Loucy (cell line): ENCODE data around the gene RUFY3.
A peak's percentile ranks its signal among the peaks of the same experiment; 100 is the strongest.
"Not testable (repeated sequence)": the region's sequence is repeated elsewhere in the genome, so short reads cannot be mapped to it uniquely, and the experiment has no call there.

Source experiments
- H2AFZ ChIP-seq: fragments of 200-600 bp; sonication (generic); 2 replicates; pipeline ENCODE4 v1.6.0; 2016; ENCODE audit warnings: antibody characterized with exemption, mild to moderate bottlenecking, low read length, moderate library complexity
- H3F3A ChIP-seq: fragments of 200-600 bp; 2 replicates; pipeline ENCODE4 v1.6.0; 2016; ENCODE audit warnings: antibody characterized with exemption, low read depth, mild to moderate bottlenecking
- H3K27me3 ChIP-seq: fragments of 200-600 bp; sonication (generic); 2 replicates; pipeline ENCODE4 v1.6.1; 2014; ENCODE audit warnings: low read length, mild to moderate bottlenecking; ENCODE audit not compliant: insufficient read depth, poor library complexity, severe bottlenecking
- H3K36me3 ChIP-seq: fragments of 200-600 bp; sonication (generic); 2 replicates; pipeline ENCODE4 v1.6.1; 2016; ENCODE audit warnings: low read length; ENCODE audit not compliant: insufficient read depth
- H3K4me1 ChIP-seq: fragments of 200-600 bp; sonication (generic); 2 replicates; pipeline ENCODE4 v1.5.1; 2014; ENCODE audit warnings: low read length, mild to moderate bottlenecking; ENCODE audit not compliant: insufficient read depth, poor library complexity, severe bottlenecking
- H3K4me2 ChIP-seq: fragments of 200-600 bp; sonication (generic); 2 replicates; pipeline ENCODE4 v1.6.0; 2014; ENCODE audit warnings: antibody characterized with exemption, low read length, low read depth, mild to moderate bottlenecking; ENCODE audit not compliant: poor library complexity, severe bottlenecking
- H3K4me3 ChIP-seq: fragments of 200-600 bp; sonication (generic); 2 replicates; pipeline ENCODE4 v1.5.1; 2014; ENCODE audit warnings: low read length, mild to moderate bottlenecking, mixed read lengths; ENCODE audit not compliant: poor library complexity, severe bottlenecking
- H3K79me2 ChIP-seq: fragments of 200-600 bp; sonication (generic); 2 replicates; pipeline ENCODE4 v1.6.1; 2014; ENCODE audit warnings: low read length; ENCODE audit not compliant: insufficient read depth
- H3K9ac ChIP-seq: fragments of 200-600 bp; sonication (generic); 2 replicates; pipeline ENCODE4 v1.6.0; 2014; ENCODE audit warnings: mild to moderate bottlenecking, low read depth, low read length, moderate library complexity; ENCODE audit not compliant: poor library complexity, severe bottlenecking
- H3K9me2 ChIP-seq: fragments of 200-600 bp; sonication (generic); replicated peaks from 2 replicates; pipeline ENCODE4 v1.6.1; 2016; ENCODE audit warnings: low read depth, low read length, mixed read lengths
- H3K9me3 ChIP-seq: fragments of 200-600 bp; sonication (generic); 2 replicates; pipeline ENCODE4 v1.6.1; 2014; ENCODE audit warnings: mild to moderate bottlenecking, antibody characterized with exemption, low read length, low read depth; ENCODE audit not compliant: insufficient read depth
- H4K20me1 ChIP-seq: fragments of 200-600 bp; sonication (generic); 2 replicates; pipeline ENCODE4 v1.6.0; 2014; ENCODE audit warnings: antibody characterized with exemption, low read length, mild to moderate bottlenecking; ENCODE audit not compliant: insufficient read depth, poor library complexity, severe bottlenecking
- CTCF ChIP-seq: fragments of 200-600 bp; sonication (generic); conservative IDR thresholded peaks from 2 replicates; pipeline ENCODE4 v1.5.1; 2014; ENCODE audit warnings: mild to moderate bottlenecking, antibody characterized with exemption, low read length
- EZH2phosphoT487 ChIP-seq: fragments of 200-600 bp; IDR thresholded peaks from 2 replicates; pipeline ENCODE4 v1.6.1; 2018; ENCODE audit warnings: antibody characterized with exemption, mild to moderate bottlenecking, moderate library complexity, borderline replicate concordance

Gene RUFY3

GRCh38 chr4:70700712-70701111 lies 21.1 kb upstream of the RUFY3 start:
- H3K36me3 ChIP-seq: no peaks in the 10 kb centered on the region
- no peaks in the 10 kb centered on the region for H3K9me3 ChIP-seq
- peaks cover 11% of the 10 kb centered on the region for H3K4me1 ChIP-seq
- H3K27me3 ChIP-seq: no peaks in the 10 kb centered on the region
- H3F3A ChIP-seq: no peaks in the 10 kb centered on the region
- TF ChIP-seq EZH2phosphoT487 (no peak), CTCF (no peak)
- no peak overlapping the region for H3K9ac ChIP-seq
- peaks cover 1% of the 10 kb centered on the region for H3K79me2 ChIP-seq
- no peak overlapping the region for H2AFZ ChIP-seq
- H4K20me1 ChIP-seq: no peaks in the 10 kb centered on the region
- H3K9me2 ChIP-seq: no peaks in the 10 kb centered on the region
- H3K4me3 ChIP-seq: no peak overlapping the region
- H3K4me2 ChIP-seq: no peak overlapping the region

- H3K4me2 ChIP-seq: no peak overlapping the region
- no peaks in the 10 kb centered on the region for H3K9me3 ChIP-seq
- TF ChIP-seq EZH2phosphoT487 (no peak), CTCF (no peak)
- H2AFZ ChIP-seq: no peak overlapping the region
- H3K36me3 ChIP-seq: no peaks in the 10 kb centered on the region
- H4K20me1 ChIP-seq: peaks cover 4% of the 10 kb centered on the region
- H3K79me2 ChIP-seq: peaks cover 7% of the 10 kb centered on the region
- no peak overlapping the region for H3K9ac ChIP-seq
- H3F3A ChIP-seq: no peaks in the 10 kb centered on the region
- peaks cover 13% of the 10 kb centered on the region for H3K4me1 ChIP-seq
- H3K4me3 ChIP-seq: no peak overlapping the region
- H3K27me3 ChIP-seq: no peaks in the 10 kb centered on the region
- H3K9me2 ChIP-seq: no peaks in the 10 kb centered on the region
Measured at GRCh38 chr4:70701271-70701670, 20.5 kb upstream of the RUFY3 start.

DNA sequence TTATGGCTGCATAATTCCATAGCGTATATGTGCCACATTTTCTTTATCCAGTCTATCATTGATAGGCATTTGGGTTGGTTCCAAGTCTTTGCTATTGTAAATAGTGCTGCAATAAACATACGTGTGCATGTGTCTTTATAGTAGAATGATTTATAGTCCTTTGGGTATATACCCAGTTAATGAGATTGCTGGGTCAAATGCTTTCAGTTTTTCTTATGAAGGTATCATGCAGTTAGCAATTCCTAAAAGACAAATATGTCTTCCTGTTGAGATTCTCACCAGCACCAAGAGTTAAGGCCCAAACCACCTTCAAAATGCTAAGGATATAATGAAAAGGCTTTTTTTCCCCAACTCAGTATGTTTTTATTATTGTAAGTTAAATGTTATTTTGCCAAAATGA lies 19.2 kb upstream of the RUFY3 start:
- not testable (repeated sequence) for H3K36me3 ChIP-seq, H3K27me3 ChIP-seq, H4K20me1 ChIP-seq, H3K4me3 ChIP-seq, H3K4me2 ChIP-seq, H2AFZ ChIP-seq, H3F3A ChIP-seq, H3K9me2 ChIP-seq, H3K9ac ChIP-seq, H3K9me3 ChIP-seq
- Histone ChIP-seq H3K4me1 (peaks cover 24% of the 10 kb centered on the region), H3K79me2 (peaks cover 20% of the 10 kb centered on the region)

GRCh38 chr4:70703619-70704214 lies 18.0 kb upstream of the RUFY3 start:
- H3K27me3 ChIP-seq: no peaks in the 10 kb centered on the region
- H3K79me2 ChIP-seq: peaks cover 31% of the 10 kb centered on the region
- peak overlapping the region; percentile 84 for H3K9ac ChIP-seq
- H3K4me3 ChIP-seq: peak overlapping the region; percentile 87
- H3K36me3 ChIP-seq: no peaks in the 10 kb centered on the region
- H3K9me2 ChIP-seq: no peaks in the 10 kb centered on the region
- H3F3A ChIP-seq: no peaks in the 10 kb centered on the region
- peaks cover 27% of the 10 kb centered on the region for H3K4me1 ChIP-seq
- H3K4me2 ChIP-seq: peak overlapping the region; percentile 88
- peak overlapping the region; percentile 87 for H2AFZ ChIP-seq
- peaks cover 7% of the 10 kb centered on the region for H4K20me1 ChIP-seq
- TF ChIP-seq EZH2phosphoT487: no peak
- no peak for TF ChIP-seq CTCF
- no peaks in the 10 kb centered on the region for H3K9me3 ChIP-seq
